Right lobe of liver (tissue), 4 donors: ENCODE results near the gene PFDN5.

ENCODE experiments used
- CTCF ChIP-seq, 4 donors: fragments of 200-600 bp in 3 of 4; fragments of 450-650 bp in 1 of 4; IDR thresholded peaks; one replicate each; pipeline versions ENCODE4 v1.5.1 to v1.8.0; 2016 to 2022; ENCODE audit warnings: antibody characterized with exemption in 4 of 4, mild to moderate bottlenecking in 2 of 4
- POLR2A ChIP-seq: fragments of 450-650 bp; IDR thresholded peaks from one replicate; pipeline ENCODE4 v1.6.1; 2017; ENCODE audit warnings: antibody characterized with exemption, mild to moderate bottlenecking
- donor health status: DM: no; HTN: no; CAD: no.
- donor health status: DM: no; HTN: no; CAD: no.
- donor health status: DM: no; HTN: yes; CAD: no.

- TF ChIP-seq CTCF (IDR thresholded peaks at IDR 0.05) (no peak), POLR2A (no peak)
These were observed 31.3 kb downstream of the PFDN5 start for GRCh38 chr12:53326460-53327185.
